Endothelial cell of umbilical vein (primary cell): ENCODE measurements around the gene ATXN10. TPM values are rescaled to one million over a fixed set of nuclear protein-coding genes. Genes with fewer than 3 reads are reported as not detected.

ENCODE experiments used
- BruUV-seq: library from RNA; stranded (reverse); fragments of 400-500 nt; replicated peaks from 2 replicates; lab custom pipeline; 2021; lab: Mats Ljungman, UMichigan
- CTCF ChIA-PET: fragments of 300-600, 350-600 bp; sonication (Branson Sonifier 250); formaldehyde crosslinking; loops from one replicate; lab custom pipeline; 2021; ENCODE audit warnings: antibody characterized with exemption, inconsistent platforms; lab: Charles Lee
- POLR2A ChIA-PET: fragments of 300-600, 350-600 bp; sonication (Branson Sonifier 250); formaldehyde crosslinking; loops from one replicate; lab custom pipeline; 2021; ENCODE audit warnings: antibody characterized with exemption, inconsistent platforms; lab: Charles Lee
- DNase-seq: peaks from one replicate; pipeline ENCODE4 v3.0.0-alpha.2; 2011; ENCODE audit warnings: low read depth, low spot score
- FAIRE-seq: peaks from 2 replicates; lab custom pipeline; 2011; peaks lifted over from hg19 to GRCh38; lab: Jason Lieb, UNC
- H2AFZ ChIP-seq: 2 replicates; pipeline ENCODE4 v1.6.0; 2012; ENCODE audit warnings: low read depth, low read length, control low read depth, inconsistent platforms
- H3K27ac ChIP-seq: 2 replicates; pipeline ENCODE4 v1.5.1; 2011; ENCODE audit warnings: low read depth, mild to moderate bottlenecking, control low read depth, low read length, moderate library complexity; ENCODE audit not compliant: insufficient read depth
- H3K27me3 ChIP-seq, 2 experiments: 2 replicates each; pipeline versions ENCODE4 v1.6.0 to v1.6.1; 2011; ENCODE audit warnings: low read length in 2 of 2, mixed read lengths in 1 of 2; ENCODE audit not compliant: control insufficient read depth in 2 of 2, insufficient read depth in 2 of 2
- H3K36me3 ChIP-seq, 2 experiments: 2 replicates in 1 of 2; 3 replicates in 1 of 2; pipeline ENCODE4 v1.5.1; 2011; ENCODE audit warnings: low read length in 2 of 2, mild to moderate bottlenecking in 1 of 2, moderate library complexity in 1 of 2; ENCODE audit not compliant: control insufficient read depth in 2 of 2, insufficient read depth in 2 of 2; ENCODE audit errors: extremely low read depth in 1 of 2
- H3K4me1 ChIP-seq: 3 replicates; pipeline ENCODE4 v1.5.1; 2011; ENCODE audit warnings: mild to moderate bottlenecking, low read length; ENCODE audit not compliant: control insufficient read depth, insufficient read depth; ENCODE audit errors: extremely low read depth
- H3K4me2 ChIP-seq: 2 replicates; pipeline ENCODE4 v1.6.1; 2011; ENCODE audit warnings: low read length, control low read depth, mixed read lengths; ENCODE audit not compliant: insufficient read depth
- H3K4me3 ChIP-seq, 3 experiments: fragments of 200-600 bp in 1 of 3; sonication (generic), shearing (Covaris generic) in 1 of 3; replicated peaks in 1 of 3; 2 replicates each; pipeline ENCODE4 v1.5.1; 2011 to 2016; ENCODE audit warnings: control low read depth in 3 of 3, low read length in 3 of 3, mild to moderate bottlenecking in 2 of 3, inconsistent platforms in 1 of 3, low read depth in 1 of 3, moderate library complexity in 1 of 3; ENCODE audit not compliant: insufficient read depth in 1 of 3
- H3K79me2 ChIP-seq: 2 replicates; pipeline ENCODE4 v1.6.0; 2012; ENCODE audit warnings: low read length, inconsistent platforms; ENCODE audit not compliant: control insufficient read depth, insufficient read depth
- H3K9ac ChIP-seq: replicated peaks from 2 replicates; pipeline ENCODE3; 2011; ENCODE audit warnings: low read length, control low read depth; ENCODE audit not compliant: insufficient read depth; ENCODE audit errors: extremely low read depth
- H3K9me1 ChIP-seq: replicated peaks from 3 replicates; pipeline ENCODE4 v1.6.0; 2011; ENCODE audit warnings: mild to moderate bottlenecking, low read length; ENCODE audit not compliant: control insufficient read depth, insufficient read depth; ENCODE audit errors: extremely low read depth
- H3K9me3 ChIP-seq: replicated peaks from 2 replicates; pipeline ENCODE4 v1.5.1; 2012; ENCODE audit warnings: low read length, inconsistent platforms; ENCODE audit not compliant: control insufficient read depth, insufficient read depth
- H4K20me1 ChIP-seq: replicated peaks from 2 replicates; pipeline ENCODE3; 2011; ENCODE audit warnings: mild to moderate bottlenecking, low read length; ENCODE audit not compliant: control insufficient read depth, insufficient read depth; ENCODE audit errors: extremely low read depth
- CTCF ChIP-seq, 2 donors: IDR thresholded peaks; 1 replicate in 1 of 2; 2 replicates in 1 of 2; pipeline ENCODE4 v1.5.1; 2011; ENCODE audit warnings: low read length in 2 of 2, mild to moderate bottlenecking in 2 of 2, moderate library complexity in 2 of 2, control low read depth in 1 of 2, inconsistent platforms in 1 of 2, low read depth in 1 of 2; ENCODE audit not compliant: insufficient read depth in 1 of 2; ENCODE audit errors: extremely low read depth in 1 of 2
- EZH2 ChIP-seq: IDR thresholded peaks from 2 replicates; pipeline ENCODE4 v1.6.1; 2012; ENCODE audit warnings: borderline replicate concordance, low read depth, mild to moderate bottlenecking, moderate library complexity, low read length, inconsistent platforms; ENCODE audit not compliant: severe bottlenecking
- FOS ChIP-seq: IDR thresholded peaks from 2 replicates; pipeline ENCODE4 v1.6.1; 2011; ENCODE audit warnings: mild to moderate bottlenecking, low read length, moderate library complexity, borderline replicate concordance; ENCODE audit not compliant: insufficient read depth
- GATA2 ChIP-seq: IDR thresholded peaks from 2 replicates; pipeline ENCODE4 v1.7.0; 2011; ENCODE audit warnings: low read depth, mild to moderate bottlenecking, moderate library complexity, mixed read lengths, low read length; ENCODE audit not compliant: insufficient read length, insufficient read depth
- JUN ChIP-seq: IDR thresholded peaks from 2 replicates; pipeline ENCODE4 v1.6.1; 2011; ENCODE audit warnings: borderline replicate concordance, low read depth; ENCODE audit not compliant: insufficient read length, insufficient read depth
- MYC ChIP-seq: IDR thresholded peaks from one replicate; pipeline ENCODE4 v1.6.1; 2011; ENCODE audit warnings: mild to moderate bottlenecking, low read depth, low read length
- POLR2A ChIP-seq: IDR thresholded peaks from 2 replicates; pipeline ENCODE4 v1.6.1; 2012; ENCODE audit warnings: low read depth, mild to moderate bottlenecking, control low read depth, low read length
- POLR2AphosphoS5 ChIP-seq: IDR thresholded peaks from 2 replicates; pipeline ENCODE4 v1.6.1; 2012; ENCODE audit warnings: low read depth, mild to moderate bottlenecking, control low read depth, low read length, moderate library complexity; ENCODE audit not compliant: insufficient read depth
- dilution Hi-C: fragments of 300-500 bp; cut with MboI; formaldehyde crosslinking; loops from one replicate; pipeline ENCODE4 v1.15.0; 2019; ENCODE audit warnings: low sequenced_read_pairs; ENCODE audit not compliant: extremely low pct_ligation_motif_present
- intact Hi-C: fragments of 100-400 bp; cut with micrococcal nuclease; formaldehyde crosslinking; loops from one replicate; pipeline ENCODE4 v1.10.0; 2022
- polyA plus RNA-seq, 4 experiments: library from polyadenylated mRNA; depleted of rRNA in 3 of 4; stranded (reverse) in 3 of 4; unstranded in 1 of 4; fragments of >200 nt; gene quantifications; 2 replicates each; pipeline versions ENCODE4 v1.2.1 to v1.2.3, GENCODE V29; 2011 to 2012; ENCODE audit warnings: missing spikeins in 1 of 4
- total RNA-seq: library from RNA; stranded (reverse); gene quantifications from 2 replicates; pipeline ENCODE4 v1.2.3, GENCODE V29; 2021
- TF ChIP-seq, protein P1 (sequence below): IDR thresholded peaks from 2 replicates; pipeline ENCODE4 v1.6.1; 2011; ENCODE audit not compliant: insufficient read depth, insufficient read length

The ATXN10 gene
- total and polyA plus RNA-seq, 2 donors (not counting 3 experiments of a cell fraction or from before 2014, with no cell fraction given) = 73.2 to 91.9 TPM

DNA sequence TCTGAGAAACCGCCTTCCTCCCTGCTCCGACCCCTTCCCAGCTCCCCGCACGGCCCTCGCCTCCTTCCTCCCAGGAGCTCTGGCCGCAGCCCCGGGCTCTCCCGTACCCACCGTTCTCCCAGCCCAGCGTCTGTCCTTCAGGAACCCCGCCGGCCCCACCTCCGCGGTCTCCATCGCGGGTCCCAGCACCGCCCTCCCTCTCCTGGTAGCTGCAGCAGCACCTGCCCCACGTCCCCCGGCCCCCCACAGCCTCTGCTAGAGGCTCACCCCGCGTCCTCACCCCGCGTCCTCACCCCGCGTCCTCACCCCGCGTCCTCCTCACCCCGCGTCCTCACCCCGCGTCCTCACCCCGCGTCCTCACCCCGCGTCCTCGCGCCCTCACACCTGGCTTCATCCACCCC is 219.4 kb downstream of the ATXN10 start:
- intact Hi-C loops (no loop called here), dilution Hi-C loops (no loop called here)
- no peaks in the 10 kb centered on the region for H3K9me1 ChIP-seq
- no peak overlapping the region for H3K4me2 ChIP-seq
- no peaks in the 10 kb centered on the region for H3K36me3 ChIP-seq
- POLR2A ChIA-PET = no interaction called here
- no peak overlapping the region for H3K4me3 ChIP-seq
- FAIRE-seq = no peak
- H4K20me1 ChIP-seq = no peaks in the 10 kb centered on the region
- H3K27me3 ChIP-seq = peaks cover 0 to 3% of the 10 kb centered on the region in 2 experiments
- CTCF ChIA-PET = no interaction called here
- no peaks in the 10 kb centered on the region for H3K9me3 ChIP-seq
- no peaks in the 10 kb centered on the region for H3K4me1 ChIP-seq
- no peak overlapping the region for H2AFZ ChIP-seq
- H3K9ac ChIP-seq = no peak overlapping the region
- H3K79me2 ChIP-seq = no peaks in the 10 kb centered on the region
- no peak overlapping the region for H3K27ac ChIP-seq
- no peak for DNase-seq
- no TSS peak for BruUV-seq
- TF ChIP-seq POLR2AphosphoS5 (no peak), EZH2 (no peak), MYC (no peak), POLR2A (no peak), FOS (no peak), GATA2 (no peak), CTCF (IDR thresholded peaks at IDR 0.05; ENCODE audit: extremely low read depth in 1 of 2, insufficient read depth in 1 of 2, low read depth in 1 of 2, low read length in 2 of 2) (no peak), JUN (no peak)
- TF ChIP-seq, protein P1, sequence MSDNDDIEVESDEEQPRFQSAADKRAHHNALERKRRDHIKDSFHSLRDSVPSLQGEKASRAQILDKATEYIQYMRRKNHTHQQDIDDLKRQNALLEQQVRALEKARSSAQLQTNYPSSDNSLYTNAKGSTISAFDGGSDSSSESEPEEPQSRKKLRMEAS = no peak
